H7 (cell line): ENCODE measurements around the gene MYD88. TPM values are rescaled to one million over a fixed set of nuclear protein-coding genes. Genes with fewer than 3 reads are reported as not detected.
"Not testable (repeated sequence)": the region's sequence is repeated elsewhere in the genome, so short reads cannot be mapped to it uniquely, and the experiment has no call there.

ENCODE experiments used
- DNase-seq: peaks from one replicate; pipeline ENCODE4 v3.0.0; 2012
- H3K27me3 ChIP-seq: 2 replicates; pipeline ENCODE4 v1.6.0; 2011; ENCODE audit warnings: mild to moderate bottlenecking, low read length; ENCODE audit not compliant: control insufficient read depth, insufficient read depth
- H3K36me3 ChIP-seq: replicated peaks from 2 replicates; pipeline ENCODE4 v1.5.1; 2011; ENCODE audit warnings: low read length; ENCODE audit not compliant: control insufficient read depth, insufficient read depth
- H3K4me3 ChIP-seq: 2 replicates; pipeline ENCODE4 v1.5.1; 2011; ENCODE audit warnings: low read depth, mild to moderate bottlenecking, control low read depth, low read length, moderate library complexity; ENCODE audit not compliant: insufficient read depth
- total RNA-seq: library from RNA; depleted of rRNA; stranded (reverse); fragments of >200 nt; shearing (Covaris generic); gene quantifications from 2 replicates; pipeline ENCODE4 v1.2.3, GENCODE V29; 2014

Gene MYD88
- total RNA-seq, 1 experiment from 2014 or later = 3.4 TPM

DNA sequence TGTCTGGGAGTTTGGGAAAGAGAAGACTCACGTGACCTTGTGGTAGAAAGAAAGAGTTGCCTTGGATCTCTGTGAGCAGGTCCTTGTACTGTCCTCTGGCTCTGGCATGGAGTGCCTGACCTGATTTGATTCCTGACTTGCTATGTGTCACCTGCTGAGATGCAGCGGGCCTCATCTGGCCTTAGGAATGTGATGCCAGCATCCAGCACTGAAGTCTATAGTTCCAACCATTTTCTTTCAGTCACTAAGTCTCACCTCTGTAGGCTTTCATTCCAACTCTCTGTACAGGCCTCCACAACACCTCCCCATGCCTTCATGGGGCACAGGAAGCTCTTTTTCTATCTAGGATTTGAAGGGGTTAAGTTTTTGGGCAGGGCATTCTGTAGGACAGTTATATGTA lies 14.8 kb downstream of the MYD88 start:
- Histone ChIP-seq H3K36me3 (no peaks in the 10 kb centered on the region), H3K4me3 (no peak overlapping the region), H3K27me3 (no peaks in the 10 kb centered on the region)
- no peak for DNase-seq

DNA sequence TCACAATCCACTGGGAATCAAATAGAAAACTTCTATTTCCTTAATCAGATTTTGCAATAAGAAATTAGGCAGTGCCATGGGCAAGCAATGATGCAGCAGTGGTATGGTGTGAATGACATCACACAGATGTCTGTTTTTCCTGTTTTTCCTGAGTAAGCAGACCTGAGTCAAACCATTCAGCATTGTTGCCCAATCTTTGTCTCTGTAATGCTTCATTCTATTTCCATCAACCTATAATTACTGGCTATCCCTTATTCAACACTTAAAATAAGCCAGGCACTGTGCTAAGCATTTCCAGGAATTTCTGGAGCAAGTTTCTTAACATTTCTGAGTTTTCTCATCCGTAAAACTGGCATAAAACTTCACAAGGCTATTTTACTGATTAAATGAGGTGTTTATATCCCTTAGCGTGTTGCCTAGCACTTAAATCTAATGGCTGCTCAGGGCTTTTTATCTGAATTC lies 15.6 kb downstream of the MYD88 start:
- Histone ChIP-seq H3K4me3 (no peak overlapping the region), H3K36me3 (no peaks in the 10 kb centered on the region), H3K27me3 (no peaks in the 10 kb centered on the region)
- no peak for DNase-seq

DNA sequence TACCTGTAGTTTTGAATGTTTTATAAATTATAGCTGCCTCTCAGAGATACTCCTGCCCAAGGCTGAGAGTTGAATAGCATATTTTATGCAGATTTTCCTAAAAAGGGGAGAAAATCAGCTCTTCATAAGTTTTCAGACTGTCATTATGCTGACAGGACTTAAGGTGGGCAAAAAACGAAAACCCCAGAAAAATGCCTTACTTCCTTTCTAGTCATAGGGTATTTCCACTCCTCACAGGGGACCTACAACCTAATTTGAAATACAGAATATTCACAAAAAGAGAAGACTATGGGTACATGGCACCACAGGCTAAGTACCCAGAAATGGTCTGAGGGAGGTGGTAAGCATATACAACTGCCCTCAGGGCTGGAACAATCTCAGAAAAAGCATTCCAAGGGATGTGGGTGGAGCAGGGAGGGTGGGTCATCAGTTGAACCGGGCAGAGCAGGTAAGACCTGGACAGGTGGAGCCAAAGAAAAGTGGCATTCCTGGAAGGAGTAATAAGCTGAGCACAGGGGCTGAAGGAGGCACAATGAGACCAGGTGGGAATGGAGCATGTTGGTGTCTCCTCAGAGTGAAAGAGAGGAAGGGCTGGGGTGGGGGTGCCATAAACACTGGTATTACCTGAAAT lies 16.3 kb downstream of the MYD88 start:
- Histone ChIP-seq H3K36me3 (no peaks in the 10 kb centered on the region), H3K27me3 (no peaks in the 10 kb centered on the region), H3K4me3 (no peak overlapping the region)
- DNase-seq = no peak

DNA sequence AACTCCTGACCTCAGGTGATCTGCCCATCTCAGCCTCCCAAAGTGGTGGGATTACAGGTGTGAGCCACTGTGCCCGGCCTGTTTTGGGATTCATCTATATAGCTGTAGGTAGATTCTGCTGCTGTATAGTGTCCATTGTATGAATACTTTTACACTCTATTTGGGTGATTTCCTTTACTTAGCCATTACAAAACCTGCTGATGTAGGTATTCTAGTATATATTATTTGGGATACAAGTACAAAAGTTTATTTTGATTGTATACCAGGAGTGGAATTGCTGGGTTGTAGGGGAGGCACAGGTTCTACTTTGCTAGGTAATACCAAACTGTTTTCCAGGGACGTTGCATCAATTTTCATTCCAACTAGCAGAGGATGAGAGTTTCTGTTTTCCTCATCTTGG lies 17.4 kb downstream of the MYD88 start:
- DNase-seq = no peak
- no peak overlapping the region for H3K4me3 ChIP-seq
- no peaks in the 10 kb centered on the region for H3K27me3 ChIP-seq
- H3K36me3 ChIP-seq = no peaks in the 10 kb centered on the region

DNA sequence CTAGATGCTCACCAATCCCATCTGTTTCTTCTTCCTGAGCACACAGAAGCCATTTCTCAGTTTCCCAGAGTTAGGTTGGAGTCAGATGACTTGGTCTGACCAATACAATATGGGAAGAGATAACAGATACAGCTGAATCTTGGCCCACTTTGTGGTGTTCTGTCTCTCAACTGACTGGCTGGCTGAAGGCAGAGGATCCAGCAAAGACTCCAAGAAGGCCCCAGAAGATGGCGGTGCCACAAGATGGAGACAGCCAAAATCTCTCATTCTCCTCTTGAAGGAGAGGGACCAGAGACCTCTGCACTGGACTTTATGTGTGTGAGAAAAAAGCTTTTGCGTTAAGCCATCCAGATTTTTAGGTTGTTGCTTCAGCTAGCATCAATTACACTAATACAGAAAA lies 18.7 kb downstream of the MYD88 start:
- Histone ChIP-seq H3K36me3 (no peaks in the 10 kb centered on the region), H3K4me3 (no peak overlapping the region), H3K27me3 (no peaks in the 10 kb centered on the region)
- DNase-seq = no peak

DNA sequence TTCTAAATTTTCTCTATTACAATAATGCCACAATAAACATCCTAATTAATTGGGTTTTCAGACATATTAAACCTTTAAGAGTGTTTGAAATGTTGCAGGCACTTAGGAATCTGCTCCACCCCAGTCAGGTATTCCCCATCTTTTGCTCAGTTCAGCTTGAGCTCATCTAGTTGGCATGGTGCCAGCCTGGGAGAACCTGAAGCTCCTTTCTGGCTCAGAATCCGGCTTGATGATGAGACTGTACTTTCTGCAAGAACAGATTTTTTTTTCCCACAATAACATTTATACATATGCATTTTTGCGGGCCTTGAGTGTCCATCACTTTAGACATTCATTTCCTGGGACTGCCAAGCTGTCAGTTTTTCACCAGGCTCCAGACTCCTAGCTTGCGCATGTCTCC lies 19.1 kb downstream of the MYD88 start:
- no peak for DNase-seq
- Histone ChIP-seq H3K4me3 (no peak overlapping the region), H3K36me3 (no peaks in the 10 kb centered on the region), H3K27me3 (no peaks in the 10 kb centered on the region)

DNA sequence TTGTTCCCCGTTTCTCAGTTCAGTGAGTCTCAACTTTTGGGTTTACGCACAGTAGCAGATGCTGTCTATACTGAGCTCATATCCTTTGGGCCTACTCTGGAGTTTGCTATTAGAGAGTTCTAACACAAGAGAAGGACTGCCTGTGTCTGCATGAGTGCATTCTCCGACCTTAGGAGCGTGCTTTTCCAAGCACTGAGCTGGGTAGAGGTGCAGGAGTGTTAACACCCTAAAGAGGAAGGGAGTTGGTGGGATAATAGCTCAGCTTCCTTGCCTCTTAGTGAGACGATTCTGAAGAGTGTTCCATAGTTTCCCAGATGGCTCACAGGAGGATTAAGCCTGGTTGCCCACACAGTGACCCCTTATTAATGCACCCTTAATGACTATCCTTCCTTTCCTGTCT lies 20.0 kb downstream of the MYD88 start:
- DNase-seq = no peak

DNA sequence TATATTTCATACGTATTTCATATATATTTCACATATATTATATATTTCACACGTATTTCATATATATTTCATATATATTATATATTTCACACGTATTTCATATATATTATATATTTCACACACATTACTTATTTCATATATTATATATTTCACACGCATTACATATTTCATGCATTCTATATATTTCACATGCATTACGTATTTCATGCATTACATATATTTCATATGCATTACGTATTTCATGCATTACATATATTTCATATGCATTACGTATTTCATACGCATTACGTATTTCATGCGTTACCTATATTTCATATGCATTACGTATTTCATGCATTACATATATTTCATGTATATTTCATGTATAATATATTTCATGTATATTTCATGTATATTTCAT lies 22.2 kb downstream of the MYD88 start:
- H3K27me3 ChIP-seq, H3K4me3 ChIP-seq, H3K36me3 ChIP-seq, DNase-seq: not testable (repeated sequence)

More for the DNA sequence above, 20.0 kb downstream of the MYD88 start:
- Histone ChIP-seq H3K4me3 (no peak overlapping the region), H3K27me3 (no peaks in the 10 kb centered on the region), H3K36me3 (no peaks in the 10 kb centered on the region)

DNA sequence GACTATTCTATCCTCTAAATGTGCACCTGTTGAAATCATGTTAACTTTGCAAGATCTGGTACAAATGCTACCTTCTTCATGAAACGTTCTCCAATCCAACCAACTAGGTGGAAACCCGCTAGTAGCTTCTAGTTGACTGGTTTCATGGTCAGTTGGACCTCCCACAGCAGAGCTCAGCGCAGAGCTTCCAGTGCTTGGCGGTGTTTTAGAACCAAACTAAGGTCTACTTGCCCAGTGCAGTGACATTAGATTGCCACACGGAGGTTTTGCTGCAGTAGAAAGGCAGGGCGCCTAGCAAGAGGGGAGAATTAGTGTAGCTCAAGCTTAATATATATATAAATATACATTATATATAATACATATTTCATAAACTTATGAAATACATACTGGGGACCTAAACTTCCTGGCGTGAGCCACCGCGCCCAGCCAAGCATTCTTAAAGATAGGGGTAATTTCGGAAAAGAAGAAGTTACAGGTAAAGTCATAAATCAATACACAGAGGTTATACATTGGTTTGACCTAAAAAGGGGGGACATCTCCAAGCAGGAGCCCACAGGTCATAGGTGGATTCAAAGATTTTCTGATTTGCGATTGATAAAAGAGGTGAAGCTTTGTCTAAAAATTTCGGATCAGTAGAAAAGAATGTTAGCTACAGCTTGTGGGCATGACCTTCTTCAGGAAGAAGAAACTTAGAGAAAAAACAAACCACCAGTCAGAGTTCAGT lies 24.8 kb downstream of the MYD88 start:
- Histone ChIP-seq H3K36me3 (no peaks in the 10 kb centered on the region), H3K27me3 (no peaks in the 10 kb centered on the region), H3K4me3 (no peak overlapping the region)
- DNase-seq = no peak

DNA sequence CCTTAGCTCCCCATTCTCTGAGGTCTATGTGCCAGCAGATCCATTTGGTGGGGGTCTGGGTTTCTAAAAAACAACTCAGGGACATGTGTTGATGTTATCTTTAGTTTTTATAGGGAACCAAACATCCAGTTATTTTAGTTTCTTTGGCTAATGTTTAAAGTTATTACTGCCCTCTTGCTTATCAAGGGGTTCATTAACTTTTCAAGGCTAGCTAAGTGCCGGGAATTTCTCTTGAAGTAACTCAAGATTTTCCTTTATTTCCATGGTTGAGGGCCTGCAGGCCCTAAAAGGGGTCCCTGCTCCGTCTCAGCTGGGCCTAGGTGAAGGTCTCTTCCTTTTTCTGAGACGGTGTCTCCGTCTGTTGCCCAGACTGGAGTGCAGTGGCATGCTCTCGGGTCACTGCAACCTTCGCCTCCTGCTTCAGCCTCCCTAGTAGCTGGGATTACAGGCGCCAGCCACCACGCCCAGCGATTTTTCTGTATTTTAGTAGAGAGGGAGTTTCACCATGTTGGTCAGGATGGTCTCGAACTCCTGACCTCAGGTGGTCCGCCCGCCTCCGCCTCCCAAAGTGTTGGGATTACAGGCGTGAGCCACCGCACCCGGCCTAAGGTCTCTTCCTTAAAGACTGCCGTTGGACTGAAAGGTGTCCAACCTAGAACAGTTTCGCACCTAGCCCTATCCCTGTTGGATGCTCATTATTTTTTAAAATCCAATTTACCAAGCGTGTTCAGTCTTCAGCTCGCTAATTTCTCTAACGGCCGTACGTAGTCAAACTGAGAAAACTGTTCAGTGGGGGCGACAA lies 25.6 kb downstream of the MYD88 start:
- Histone ChIP-seq H3K4me3 (peak overlapping the region; percentile 93), H3K36me3 (no peaks in the 10 kb centered on the region), H3K27me3 (no peaks in the 10 kb centered on the region)
- DNase-seq = no peak

DNA sequence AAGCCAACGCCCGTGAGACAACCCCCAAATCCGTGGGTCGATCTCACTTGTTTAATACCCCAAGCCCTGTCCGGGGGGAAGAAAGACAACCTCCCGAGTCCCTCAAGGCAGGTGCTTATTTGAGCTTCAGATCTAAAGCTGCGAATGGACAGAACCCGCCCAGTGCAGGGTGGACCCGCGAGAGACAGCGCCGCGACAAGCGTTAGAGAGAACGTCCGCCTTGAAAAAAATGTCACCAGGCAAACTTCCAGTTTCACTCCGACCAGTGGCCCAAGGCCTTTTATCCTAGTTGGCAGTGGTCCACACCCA lies 26.1 kb downstream of the MYD88 start:
- peak overlapping the region; percentile 93 for H3K4me3 ChIP-seq
- no peaks in the 10 kb centered on the region for H3K36me3 ChIP-seq
- no peaks in the 10 kb centered on the region for H3K27me3 ChIP-seq
- DNase-seq = no peak

DNA sequence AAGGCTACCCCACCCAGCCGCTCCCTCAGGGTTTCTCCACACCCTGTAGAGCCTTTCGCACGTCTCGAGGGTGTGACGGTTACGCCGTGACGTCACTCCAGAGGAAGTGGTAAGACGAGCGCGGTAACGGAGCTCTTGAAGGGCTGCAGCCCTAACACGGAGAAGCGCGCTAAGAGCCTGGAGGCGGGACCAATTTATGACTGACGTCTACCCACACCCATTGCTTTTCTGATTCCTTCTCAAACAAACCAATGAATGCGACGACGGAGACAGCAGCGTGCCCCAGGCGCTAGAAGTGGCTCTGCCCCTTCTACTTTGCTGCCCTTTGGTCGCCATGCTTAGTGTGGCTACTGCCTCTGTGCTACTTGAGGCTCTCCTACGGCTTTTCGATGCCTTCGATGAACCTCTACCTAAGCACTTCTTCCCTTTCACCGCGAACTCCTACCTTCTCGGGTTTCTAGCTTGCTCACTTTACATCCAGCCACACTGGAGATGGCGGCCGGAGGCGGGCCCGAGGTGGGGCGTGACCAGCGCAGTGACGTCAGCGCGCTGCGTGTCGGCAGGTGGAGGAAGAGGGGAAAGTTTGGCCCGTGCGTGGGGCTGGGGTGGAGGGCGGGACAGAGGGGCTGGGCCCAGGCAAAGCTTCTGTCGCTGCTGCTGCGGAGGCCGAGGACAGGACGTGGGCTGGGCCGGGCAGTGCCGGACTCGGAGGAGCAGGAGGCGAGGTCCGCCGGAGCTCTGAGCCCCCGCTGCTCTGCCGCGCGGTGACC lies 26.7 kb downstream of the MYD88 start, which contains the start of gene OXSR1:
Gene OXSR1 (plus strand): TSS at position 586 of the 770 bp plus-strand sequence. CDS start 340 bp downstream, outside the sequence.
- DNase-seq = peak; percentile 89
- Histone ChIP-seq H3K4me3 (peak within 1 kb of the TSS; percentile 93), H3K27me3 (no peaks in the 10 kb centered on the region), H3K36me3 (no peaks in the 10 kb centered on the region)

DNA sequence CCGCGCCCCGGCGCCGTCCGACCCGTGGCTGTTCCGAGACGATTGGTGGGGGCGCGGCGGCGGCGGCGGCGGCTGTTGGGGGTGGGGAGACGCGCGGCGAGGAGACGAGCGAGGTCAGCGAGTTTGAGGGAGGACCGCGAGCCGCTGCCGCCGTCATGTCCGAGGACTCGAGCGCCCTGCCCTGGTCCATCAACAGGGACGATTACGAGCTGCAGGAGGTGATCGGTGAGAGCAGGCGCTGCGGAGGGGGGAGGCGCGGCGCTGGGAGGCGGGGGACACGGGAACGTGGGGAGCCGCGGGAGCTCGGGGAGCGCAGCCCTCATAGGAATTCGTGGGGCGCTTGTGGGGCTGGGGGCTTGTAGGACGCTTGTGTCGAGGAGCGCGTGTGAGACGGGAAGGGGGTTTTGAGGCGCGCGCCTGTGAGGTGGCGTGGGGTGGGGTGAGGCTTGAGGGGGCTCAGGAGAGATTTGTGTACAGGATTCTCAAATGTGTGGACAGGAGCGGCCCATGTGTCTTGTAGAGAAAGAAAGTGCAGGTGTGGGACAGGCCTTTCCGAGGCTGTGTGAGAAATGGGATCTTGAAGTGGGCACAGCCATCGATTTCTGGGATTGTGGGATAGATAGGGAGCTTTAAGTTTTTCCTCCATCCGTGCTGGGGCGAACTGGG lies 27.4 kb downstream of the MYD88 start:
- DNase-seq = peak; percentile 30
- Histone ChIP-seq H3K36me3 (no peaks in the 10 kb centered on the region), H3K4me3 (peak overlapping the region; percentile 93), H3K27me3 (no peaks in the 10 kb centered on the region)

DNA sequence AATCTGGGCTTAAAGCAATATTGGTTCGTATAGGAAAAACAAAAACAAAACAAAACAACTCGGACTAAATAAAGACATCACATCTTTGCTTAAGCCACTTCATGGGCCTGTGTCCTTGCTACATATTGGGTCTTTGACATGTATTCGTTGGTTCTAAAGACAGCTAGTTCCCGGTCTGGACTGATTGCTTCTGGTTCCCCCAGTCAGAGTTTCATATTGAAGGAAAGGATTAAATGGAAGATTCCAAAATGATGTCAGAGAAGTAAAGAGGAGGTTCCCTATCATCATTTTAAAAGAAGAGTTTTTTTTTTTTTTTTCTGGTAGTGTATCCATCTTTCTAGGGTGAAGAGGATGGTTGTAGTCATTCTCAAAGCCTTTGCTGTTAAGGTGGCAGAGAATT lies 29.1 kb downstream of the MYD88 start:
- DNase-seq = no peak
- H3K27me3 ChIP-seq = no peaks in the 10 kb centered on the region
- H3K36me3 ChIP-seq = no peaks in the 10 kb centered on the region
- no peak overlapping the region for H3K4me3 ChIP-seq
